Parathyroid adenoma (tissue), 2 donors: ENCODE measurements around the gene ARMH3.
A peak's percentile ranks its signal among the peaks of the same experiment; 100 is the strongest.

Experiments
- H2AFZ ChIP-seq: fragments of 300-600 bp; sonication (generic); one replicate; pipeline ENCODE4 v1.7.0; 2017; ENCODE audit warnings: antibody characterized with exemption, mild to moderate bottlenecking
- H3K27ac ChIP-seq: fragments of 300-600 bp; sonication (generic); one replicate; pipeline ENCODE4 v1.7.0; 2017
- H3K27me3 ChIP-seq: fragments of 300-600 bp; sonication (generic); one replicate; pipeline ENCODE4 v1.7.0; 2017; ENCODE audit warnings: low read length; ENCODE audit not compliant: control insufficient read depth, insufficient read depth
- H3K36me3 ChIP-seq: fragments of 300-600 bp; sonication (generic); one replicate; pipeline ENCODE4 v1.7.0; 2017; ENCODE audit warnings: low read length; ENCODE audit not compliant: control insufficient read depth, insufficient read depth
- H3K4me1 ChIP-seq: fragments of 300-600 bp; sonication (generic); one replicate; pipeline ENCODE4 v1.7.0; 2017; ENCODE audit warnings: control low read depth
- H3K4me2 ChIP-seq: fragments of 300-600 bp; sonication (generic); one replicate; pipeline ENCODE4 v1.7.0; 2017; ENCODE audit warnings: low read length
- H3K4me3 ChIP-seq: fragments of 300-600 bp; sonication (generic); one replicate; pipeline ENCODE4 v1.7.0; 2017; ENCODE audit warnings: low read depth, low read length
- H3K79me2 ChIP-seq: fragments of 300-600 bp; sonication (generic); one replicate; pipeline ENCODE4 v1.7.0; 2017; ENCODE audit warnings: control low read depth
- H3K9ac ChIP-seq: fragments of 300-600 bp; sonication (generic); one replicate; pipeline ENCODE4 v1.7.0; 2017; ENCODE audit warnings: mild to moderate bottlenecking
- H3K9me3 ChIP-seq: fragments of 300-600 bp; sonication (generic); one replicate; pipeline ENCODE4 v1.7.0; 2017; ENCODE audit warnings: low read length; ENCODE audit not compliant: control insufficient read depth
- CTCF ChIP-seq: fragments of 300-600 bp; sonication (generic); IDR thresholded peaks from one replicate; pipeline ENCODE4 v1.7.0; 2017; ENCODE audit warnings: antibody characterized with exemption, mild to moderate bottlenecking
- donor health status: primary hyperparathyroidism.

The ARMH3 gene

GRCh38 chr10:101817337-101818118 lies 238.4 kb downstream of the ARMH3 start:
- H3K4me3 ChIP-seq, result peak overlapping the region; percentile 97
- H3K4me2 ChIP-seq, result peak overlapping the region; percentile 95
- TF ChIP-seq CTCF, result no peak
- H3K36me3 ChIP-seq, result no peaks in the 10 kb centered on the region
- H2AFZ ChIP-seq, result peak overlapping the region; percentile 95
- H3K9ac ChIP-seq, result peak overlapping the region; percentile 98
- H3K4me1 ChIP-seq, result peaks cover 11% of the 10 kb centered on the region
- no peaks in the 10 kb centered on the region for H3K9me3 ChIP-seq
- H3K79me2 ChIP-seq, result peaks cover 34% of the 10 kb centered on the region
- H3K27me3 ChIP-seq, result no peaks in the 10 kb centered on the region
- peak overlapping the region; percentile 97 for H3K27ac ChIP-seq

- H3K9me3 ChIP-seq, result no peaks in the 10 kb centered on the region
- H3K4me2 ChIP-seq, result peak overlapping the region; percentile 95
- peak overlapping the region; percentile 97 for H3K4me3 ChIP-seq
- H3K79me2 ChIP-seq, result peaks cover 39% of the 10 kb centered on the region
- no peak overlapping the region for H2AFZ ChIP-seq
- H3K27me3 ChIP-seq, result no peaks in the 10 kb centered on the region
- peaks cover 11% of the 10 kb centered on the region for H3K4me1 ChIP-seq
- TF ChIP-seq CTCF, result no peak
- no peaks in the 10 kb centered on the region for H3K36me3 ChIP-seq
- H3K27ac ChIP-seq, result peak overlapping the region; percentile 97
- H3K9ac ChIP-seq, result no peak overlapping the region
Observed at GRCh38 chr10:101816913-101817336, 239.0 kb downstream of the ARMH3 start.

- H3K27me3 ChIP-seq, result no peaks in the 10 kb centered on the region
- H3K4me1 ChIP-seq, result peaks cover 11% of the 10 kb centered on the region
- peak overlapping the region; percentile 97 for H3K27ac ChIP-seq
- H3K79me2 ChIP-seq, result peaks cover 45% of the 10 kb centered on the region
- no peaks in the 10 kb centered on the region for H3K36me3 ChIP-seq
- H3K9me3 ChIP-seq, result no peaks in the 10 kb centered on the region
- H3K4me2 ChIP-seq, result peak overlapping the region; percentile 95
- TF ChIP-seq CTCF, result no peak
- no peak overlapping the region for H2AFZ ChIP-seq
- H3K9ac ChIP-seq, result no peak overlapping the region
- H3K4me3 ChIP-seq, result peak overlapping the region; percentile 97
Observed at GRCh38 chr10:101816376-101816775, 239.6 kb downstream of the ARMH3 start.

GRCh38 chr10:101814466-101815071 lies 241.4 kb downstream of the ARMH3 start:
- Histone ChIP-seq H3K79me2 (peaks cover 61% of the 10 kb centered on the region), H3K36me3 (no peaks in the 10 kb centered on the region), H2AFZ (no peak overlapping the region), H3K4me2 (peak overlapping the region; percentile 95), H3K4me3 (peak overlapping the region; percentile 97), H3K27ac (peak overlapping the region; percentile 97), H3K4me1 (peaks cover 11% of the 10 kb centered on the region), H3K27me3 (no peaks in the 10 kb centered on the region), H3K9ac (peak overlapping the region; percentile 30), H3K9me3 (no peaks in the 10 kb centered on the region)
- TF ChIP-seq CTCF, result no peak
